HG03521 (cell line): Measurements from ENCODE around the gene CHRM1.

Source experiments
- ATAC-seq: cut with Tn5 transposase; IDR thresholded peaks from one replicate; pipeline ENCODE4 v1.9.1; 2021; ENCODE audit warnings: mild to moderate bottlenecking, moderate library complexity; ENCODE audit not compliant: unreplicated experiment

CHRM1 gene

DNA sequence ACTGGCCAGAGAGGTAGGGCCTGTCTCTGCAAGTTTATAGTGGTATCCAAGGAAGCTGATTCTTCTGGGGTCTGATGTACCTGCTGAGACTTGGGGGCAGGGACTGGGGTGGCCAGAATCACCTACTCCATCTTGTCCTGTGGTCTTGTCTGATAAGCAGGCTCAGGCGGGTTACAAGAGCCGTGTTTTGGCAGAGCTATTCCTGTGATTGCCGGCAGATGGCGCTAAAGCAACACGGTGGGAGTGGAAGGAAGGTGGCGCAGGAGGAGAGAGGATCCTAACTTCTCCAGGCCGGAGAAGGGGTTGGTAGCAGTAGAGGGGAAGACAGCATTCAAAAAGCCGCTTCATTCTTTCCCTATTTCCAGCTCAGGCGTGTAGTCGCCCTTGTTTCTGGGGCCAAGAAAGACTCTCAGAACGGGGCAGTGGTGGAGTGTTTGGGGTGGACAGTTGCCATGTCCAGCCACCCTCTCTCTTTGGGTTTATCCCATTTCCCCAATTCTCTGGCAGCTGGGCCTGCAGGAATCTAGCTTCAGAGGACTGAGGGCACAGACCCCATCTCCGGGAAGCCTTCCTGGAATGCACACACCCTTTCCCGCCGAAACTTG, 15.1 kb downstream of the CHRM1 start:
- ATAC-seq = peak; percentile 59

DNA sequence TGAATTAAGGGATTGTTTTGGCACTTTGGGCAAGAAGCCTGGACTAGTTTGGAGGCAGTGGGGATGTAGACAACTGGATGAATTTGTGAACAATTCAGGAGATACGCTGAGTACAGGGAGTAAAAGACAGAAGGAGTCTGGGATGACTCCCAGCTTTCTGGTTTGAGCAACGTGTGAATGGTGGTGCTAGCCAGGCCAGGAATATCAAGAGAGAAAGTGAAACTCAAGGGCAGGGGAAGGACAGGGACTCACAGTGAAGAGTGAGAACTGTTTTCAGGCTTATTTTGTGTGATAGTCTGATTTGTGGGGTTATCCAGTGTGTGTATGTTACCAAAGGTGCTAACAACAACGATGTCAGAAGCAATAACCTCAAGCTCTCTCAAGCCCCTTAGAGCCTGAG, 15.9 kb downstream of the CHRM1 start:
- no peak for ATAC-seq

- no peak for ATAC-seq
Measured at GRCh38 chr11:62902932-62903331, 18.2 kb downstream of the CHRM1 start.

- no peak for ATAC-seq
Measured at GRCh38 chr11:62898027-62898426, 23.1 kb downstream of the CHRM1 start.

DNA sequence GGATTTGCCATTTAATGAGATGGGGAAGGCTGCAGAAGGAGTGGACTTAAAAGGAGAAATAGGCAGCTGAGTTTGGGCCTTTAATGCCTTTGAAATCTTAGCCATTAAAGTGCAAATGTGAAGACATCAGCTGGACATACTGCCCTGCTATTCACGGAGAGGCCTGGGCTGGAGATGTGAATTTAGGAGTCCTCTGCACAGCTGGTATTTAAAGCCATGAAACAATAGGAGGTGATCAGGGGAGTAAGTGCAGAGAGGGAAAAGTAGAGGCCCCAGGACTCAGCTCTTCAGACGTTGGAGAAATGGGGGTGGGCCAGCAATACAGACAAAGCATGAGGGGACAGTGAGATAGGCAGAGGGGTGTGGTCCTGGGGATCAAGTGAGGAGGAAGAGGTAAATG, 23.9 kb downstream of the CHRM1 start:
- no peak for ATAC-seq

DNA sequence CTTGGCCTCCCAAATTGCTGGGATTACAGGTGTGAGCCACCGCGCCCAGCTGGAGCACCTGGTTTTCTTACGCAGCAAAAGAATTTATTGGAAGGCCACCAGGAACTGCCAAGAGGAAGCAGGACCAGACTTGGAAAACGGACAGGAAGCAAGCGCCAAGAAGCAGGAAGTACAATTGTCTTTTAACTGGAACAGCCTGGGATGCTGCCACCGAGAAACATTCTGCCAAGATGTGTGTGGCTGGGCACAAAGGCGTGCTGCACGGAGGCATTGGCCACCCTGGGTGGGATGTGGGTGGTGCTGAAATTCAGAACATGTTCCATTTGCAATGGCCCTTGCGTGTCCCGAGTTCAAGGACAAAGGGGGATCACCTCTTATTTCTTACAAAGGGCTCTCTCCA, 25.1 kb downstream of the CHRM1 start:
- no peak for ATAC-seq

DNA sequence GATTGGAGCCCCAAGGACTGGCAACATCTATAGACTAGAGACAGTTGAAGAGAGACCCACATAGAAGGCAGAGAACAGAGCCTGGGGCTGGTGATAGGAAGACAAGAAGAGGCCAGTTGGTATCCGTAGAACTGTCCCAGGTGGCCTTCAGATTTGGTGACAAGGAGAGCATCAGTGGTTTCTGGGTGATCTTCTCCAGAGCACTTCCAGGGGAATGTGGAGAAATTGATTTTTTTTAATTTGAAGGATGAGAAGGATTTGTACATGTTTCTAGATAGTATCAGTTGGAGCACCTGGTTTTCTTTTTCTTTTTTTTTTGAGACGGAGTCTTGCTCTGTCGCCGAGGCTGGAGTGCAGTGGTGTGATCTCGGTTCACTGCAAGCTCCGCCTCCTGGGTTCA, 25.7 kb downstream of the CHRM1 start:
- no peak for ATAC-seq

DNA sequence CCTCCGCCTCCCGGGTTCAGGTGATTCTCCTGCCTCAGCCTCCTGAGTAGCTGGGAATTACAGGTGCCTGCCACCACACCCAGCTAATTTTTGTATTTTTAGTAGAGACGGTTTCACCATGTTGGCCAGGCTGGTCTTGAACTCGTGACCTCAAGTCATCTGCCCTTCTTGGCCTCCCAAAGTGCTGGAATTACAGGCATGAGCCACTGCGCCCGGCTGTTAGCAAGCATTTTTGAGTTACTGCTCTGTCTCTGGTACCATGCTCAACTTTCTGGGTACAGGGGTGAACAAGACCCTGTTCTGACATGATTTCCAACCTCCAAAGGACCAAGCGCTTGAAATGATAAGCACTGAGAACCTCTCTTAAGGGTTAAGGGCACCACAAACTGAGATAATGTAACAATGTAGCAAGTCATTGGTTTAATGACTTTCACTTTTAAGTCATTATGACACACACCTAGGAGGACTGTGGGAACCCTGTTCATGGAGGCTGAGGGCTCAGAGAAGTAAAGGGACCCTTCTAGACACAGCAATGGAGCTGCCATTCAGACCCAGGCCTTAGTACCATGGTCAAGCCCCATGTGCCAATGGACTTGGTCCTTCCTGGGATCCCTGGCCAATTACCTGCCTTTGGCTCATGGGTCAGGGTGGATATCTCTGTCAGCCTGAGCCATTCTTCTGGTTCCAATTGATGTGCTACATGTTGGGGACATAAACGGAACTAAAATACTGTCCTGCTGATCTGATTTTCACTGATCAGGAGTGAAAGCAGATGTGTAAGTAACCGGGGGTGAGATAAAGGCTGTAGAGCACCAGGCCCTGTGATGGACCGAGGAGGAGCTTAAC, 28.9 kb downstream of the CHRM1 start:
- no peak for ATAC-seq

DNA sequence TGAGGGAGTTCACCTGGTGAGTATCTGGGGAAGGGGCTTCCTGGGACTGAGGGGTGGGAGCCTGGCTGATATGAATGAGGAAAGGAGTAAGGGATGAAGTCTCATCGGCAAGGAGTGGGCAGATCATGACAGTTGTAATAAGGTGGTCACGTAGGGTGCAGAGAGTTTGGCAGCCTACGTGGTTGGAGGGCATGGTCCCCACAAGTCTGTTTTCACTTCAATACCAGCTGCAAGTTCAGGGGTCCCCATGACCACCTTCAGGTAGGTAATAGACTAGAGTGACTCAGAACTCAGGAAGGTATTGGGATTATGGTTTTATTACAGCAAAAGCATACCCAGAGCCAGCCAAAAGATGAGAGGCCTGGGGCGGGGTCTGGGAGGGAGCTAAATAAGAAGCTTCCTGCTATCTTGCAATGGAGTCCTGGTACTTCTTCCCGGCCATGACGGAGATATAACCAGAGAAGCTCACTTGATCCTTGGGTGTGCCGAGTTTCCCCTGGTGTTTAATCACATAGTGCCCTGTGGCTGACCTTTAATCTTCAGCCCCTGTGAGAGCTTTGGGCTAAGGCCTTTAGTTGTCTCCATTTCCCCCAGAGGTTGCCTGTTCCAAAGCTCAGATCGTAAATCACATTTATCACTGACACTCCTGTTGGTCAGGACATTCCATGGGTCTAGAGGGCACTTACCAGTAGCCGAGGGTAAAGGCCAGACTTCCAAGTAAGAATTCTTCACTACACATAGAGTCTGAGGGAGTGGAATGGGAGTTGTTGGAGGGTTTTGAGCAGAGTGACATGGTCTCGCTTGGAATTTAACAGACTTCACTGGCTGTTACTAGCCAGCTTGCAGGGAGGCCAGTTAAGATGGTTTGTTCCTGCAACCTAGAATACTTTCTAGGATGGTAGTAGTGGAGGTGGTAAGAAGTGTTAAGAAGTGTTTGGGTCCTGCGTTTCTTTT, 31.4 kb downstream of the CHRM1 start:
- no peak for ATAC-seq

- ATAC-seq = no peak
Measured at GRCh38 chr11:62889126-62889483, 32.1 kb downstream of the CHRM1 start.

GRCh38 chr11:62888406-62888805, 32.8 kb downstream of the CHRM1 start:
- ATAC-seq = no peak

DNA sequence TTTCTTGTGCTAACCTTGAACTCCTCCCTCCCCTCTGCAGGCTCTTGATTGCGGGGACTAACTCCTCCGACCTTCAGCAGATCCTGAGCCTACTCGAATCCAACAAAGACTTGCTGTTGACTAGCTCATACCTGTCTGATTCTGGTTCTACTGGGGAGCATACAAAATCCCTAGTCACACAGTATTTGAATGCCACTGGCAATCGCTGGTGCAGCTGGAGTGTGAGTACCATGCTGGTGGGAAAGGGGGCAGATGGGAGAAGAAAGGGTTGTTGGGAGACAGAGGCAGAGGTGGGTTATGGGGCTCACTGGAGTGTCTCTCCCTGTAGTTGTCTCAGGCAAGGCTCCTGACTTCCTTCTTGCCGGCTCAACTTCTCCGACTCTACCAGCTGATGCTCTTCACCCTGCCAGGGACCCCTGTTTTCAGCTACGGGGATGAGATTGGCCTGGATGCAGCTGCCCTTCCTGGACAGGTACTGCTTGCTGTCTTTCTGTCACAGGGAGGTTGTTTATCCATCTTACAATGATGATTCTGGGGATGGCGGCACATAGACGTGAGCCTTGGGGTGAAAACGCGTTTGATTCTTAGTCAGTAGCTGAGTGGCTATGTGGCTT, 35.9 kb downstream of the CHRM1 start:
- no peak for ATAC-seq

DNA sequence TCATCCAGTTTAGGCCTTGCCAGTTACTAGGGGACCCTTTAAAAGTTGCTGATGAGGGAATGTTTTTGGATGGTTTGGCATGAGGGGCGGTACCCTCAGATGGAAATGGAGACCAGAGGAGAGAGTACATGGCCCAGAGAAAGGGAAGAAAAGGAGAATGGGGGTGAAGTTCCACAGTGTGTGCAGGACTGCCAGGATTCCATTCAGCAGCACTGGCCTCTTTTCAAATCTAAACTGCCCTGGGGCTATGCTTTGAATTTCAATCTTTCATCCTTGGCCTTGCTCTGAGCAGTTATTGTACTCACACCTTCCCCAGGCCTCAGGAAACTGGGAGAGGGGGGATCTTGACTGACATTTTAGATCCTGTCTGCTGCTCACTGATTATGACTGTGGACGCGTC, 37.5 kb downstream of the CHRM1 start:
- ATAC-seq = no peak

- ATAC-seq = no peak
Measured at GRCh38 chr11:62882788-62883501, 38.2 kb downstream of the CHRM1 start.

DNA sequence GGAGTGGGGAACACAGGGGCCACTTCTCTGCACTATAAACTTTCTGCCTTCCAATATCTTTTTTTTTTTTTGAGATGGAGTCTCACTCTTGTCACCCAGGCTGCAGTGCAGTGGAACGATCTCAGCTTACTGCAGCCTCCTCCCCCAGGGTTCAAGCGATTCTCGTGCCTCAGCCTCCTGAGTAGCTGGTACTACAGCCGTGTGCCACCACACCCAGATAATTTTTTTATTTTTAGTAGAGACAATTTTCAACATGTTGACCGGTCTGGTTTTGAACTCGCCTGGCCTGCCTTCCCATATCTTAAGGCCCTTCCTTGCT, 38.8 kb downstream of the CHRM1 start:
- ATAC-seq = no peak

- peak; percentile 37 for ATAC-seq
Measured at GRCh38 chr11:62881579-62882430, 39.4 kb downstream of the CHRM1 start.

DNA sequence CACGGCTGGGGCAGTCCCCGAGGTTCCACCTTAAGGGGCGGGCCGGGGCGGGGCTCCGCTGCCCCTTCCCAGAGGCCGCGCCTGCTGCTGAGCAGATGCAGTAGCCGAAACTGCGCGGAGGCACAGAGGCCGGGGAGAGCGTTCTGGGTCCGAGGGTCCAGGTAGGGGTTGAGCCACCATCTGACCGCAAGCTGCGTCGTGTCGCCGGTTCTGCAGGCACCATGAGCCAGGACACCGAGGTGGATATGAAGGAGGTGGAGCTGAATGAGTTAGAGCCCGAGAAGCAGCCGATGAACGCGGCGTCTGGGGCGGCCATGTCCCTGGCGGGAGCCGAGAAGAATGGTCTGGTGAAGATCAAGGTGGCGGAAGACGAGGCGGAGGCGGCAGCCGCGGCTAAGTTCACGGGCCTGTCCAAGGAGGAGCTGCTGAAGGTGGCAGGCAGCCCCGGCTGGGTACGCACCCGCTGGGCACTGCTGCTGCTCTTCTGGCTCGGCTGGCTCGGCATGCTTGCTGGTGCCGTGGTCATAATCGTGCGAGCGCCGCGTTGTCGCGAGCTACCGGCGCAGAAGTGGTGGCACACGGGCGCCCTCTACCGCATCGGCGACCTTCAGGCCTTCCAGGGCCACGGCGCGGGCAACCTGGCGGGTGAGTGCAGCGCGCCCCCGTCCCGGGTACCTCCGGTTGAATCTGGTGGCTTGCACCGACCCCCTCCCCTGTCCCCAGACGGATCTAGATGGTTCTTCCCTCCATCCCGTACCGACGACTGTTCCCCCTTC, 40.2 kb downstream of the CHRM1 start, which contains the start of gene SLC3A2:
SLC3A2 (plus strand) TSS at position 94 of the 776 bp plus-strand sequence; CDS start at position 222, 128 bp downstream.
- ATAC-seq = peak; percentile 62

GRCh38 chr11:62880231-62880802, 40.8 kb downstream of the CHRM1 start:
- no peak for ATAC-seq
